Neural progenitor cell (in vitro differentiated cells): ENCODE data around the gene SLC38A1. TPM values are rescaled to one million over a fixed set of nuclear protein-coding genes. Genes with fewer than 3 reads are reported as not detected.

Experiments
- DNase-seq: peaks from one replicate; pipeline ENCODE4 v3.0.0-alpha.2; 2016; ENCODE audit warnings: low spot score
- H2AFZ ChIP-seq: fragments of 200-600 bp; sonication (generic); replicated peaks from 2 replicates; pipeline ENCODE4 v1.6.1; 2016; ENCODE audit warnings: antibody characterized with exemption
- H3F3A ChIP-seq: fragments of 200-600 bp; sonication (generic); 2 replicates; pipeline ENCODE4 v1.6.1; 2016; ENCODE audit warnings: antibody characterized with exemption, low read depth
- H3K27ac ChIP-seq: fragments of 200-600 bp; sonication (generic); 2 replicates; pipeline ENCODE4 v1.5.1; 2016; ENCODE audit warnings: mild to moderate bottlenecking
- H3K27me3 ChIP-seq: fragments of 200-600 bp; sonication (generic); 2 replicates; pipeline ENCODE4 v1.6.1; 2016; ENCODE audit warnings: mild to moderate bottlenecking, moderate library complexity
- H3K36me3 ChIP-seq: fragments of 200-600 bp; sonication (generic); 2 replicates; pipeline ENCODE4 v1.5.1; 2016
- H3K4me1 ChIP-seq: fragments of 200-600 bp; sonication (generic); 2 replicates; pipeline ENCODE4 v1.6.1; 2016; ENCODE audit warnings: mixed run types
- H3K4me2 ChIP-seq: fragments of 200-600 bp; sonication (generic); 2 replicates; pipeline ENCODE4 v1.6.1; 2016
- H3K4me3 ChIP-seq: fragments of 200-600 bp; sonication (generic); 2 replicates; pipeline ENCODE4 v1.5.1; 2016
- H3K79me2 ChIP-seq: fragments of 200-600 bp; sonication (generic); 2 replicates; pipeline ENCODE4 v1.6.1; 2016; ENCODE audit warnings: low read depth
- H3K9ac ChIP-seq: fragments of 200-600 bp; sonication (generic); 2 replicates; pipeline ENCODE4 v1.6.1; 2016
- H3K9me3 ChIP-seq: fragments of 200-600 bp; sonication (generic); 2 replicates; pipeline ENCODE4 v1.5.1; 2016; ENCODE audit warnings: low read depth
- H4K20me1 ChIP-seq: fragments of 200-600 bp; sonication (generic); 2 replicates; pipeline ENCODE4 v1.6.1; 2016; ENCODE audit warnings: low read depth
- H3K27ac Mint-ChIP-seq: 3 replicates; pipeline ENCODE4 v1.8.0; 2021; ENCODE audit warnings: mixed read lengths
- H3K27me3 Mint-ChIP-seq: 2 replicates; pipeline ENCODE4 v1.8.0; 2022; ENCODE audit warnings: low read depth, mild to moderate bottlenecking, inconsistent platforms, moderate library complexity, mixed read lengths; ENCODE audit not compliant: insufficient read depth
- H3K36me3 Mint-ChIP-seq: 3 replicates; pipeline ENCODE4 v1.8.0; 2021; ENCODE audit warnings: mixed read lengths
- H3K4me1 Mint-ChIP-seq: 3 replicates; pipeline ENCODE4 v1.8.0; 2021; ENCODE audit warnings: mixed read lengths
- H3K4me3 Mint-ChIP-seq: 3 replicates; pipeline ENCODE4 v1.8.0; 2021; ENCODE audit warnings: mild to moderate bottlenecking, moderate library complexity, mixed read lengths
- H3K9me3 Mint-ChIP-seq: 3 replicates; pipeline ENCODE4 v1.8.0; 2020; ENCODE audit warnings: mixed read lengths
- EZH2 ChIP-seq: fragments of 200-600 bp; sonication (generic); IDR thresholded peaks from 2 replicates; pipeline ENCODE4 v1.6.1; 2017; ENCODE audit warnings: antibody characterized with exemption, mild to moderate bottlenecking, moderate library complexity
- EZH2phosphoT487 ChIP-seq: fragments of 200-600 bp; sonication (generic); IDR thresholded peaks from 2 replicates; pipeline ENCODE4 v1.6.1; 2017; ENCODE audit warnings: antibody characterized with exemption
- total RNA-seq: library from RNA; depleted of rRNA; stranded (reverse); fragments of >200 nt; gene quantifications from 2 replicates; pipeline ENCODE4 v1.2.3, GENCODE V29; 2015; ENCODE audit warnings: low replicate concordance
- TF ChIP-seq, protein P1 (sequence below): fragments of 200-600 bp; sonication (generic); IDR thresholded peaks from 2 replicates; pipeline ENCODE4 v1.5.1; 2017; ENCODE audit warnings: antibody characterized with exemption, mild to moderate bottlenecking

Gene SLC38A1
- total RNA-seq, 1 donor from 2014 or later, result 142 TPM

DNA sequence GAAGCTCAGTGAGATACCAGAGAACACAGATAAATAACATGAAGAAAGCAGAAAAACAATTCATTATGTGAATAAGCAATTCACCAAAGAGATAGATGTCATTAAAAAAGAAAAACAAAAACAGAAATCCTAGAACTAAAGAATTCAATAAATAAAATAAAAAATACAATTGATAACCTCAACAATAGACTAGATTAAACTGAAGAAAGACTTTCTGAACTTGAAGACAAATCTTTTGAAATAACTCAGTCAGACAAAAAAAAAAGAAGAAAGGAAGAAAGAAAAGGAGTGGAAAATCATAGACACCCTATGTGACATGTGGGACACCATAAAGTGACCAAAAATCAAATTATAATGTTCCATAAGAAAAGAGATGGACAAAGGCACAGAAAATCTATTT is 14.0 kb upstream of the SLC38A1 start:
- H3K36me3 ChIP-seq, result no peaks in the 10 kb centered on the region
- H3K4me2 ChIP-seq, result no peak overlapping the region
- no peaks in the 10 kb centered on the region for H3K27me3 ChIP-seq
- no peaks in the 10 kb centered on the region for H4K20me1 ChIP-seq
- H3K4me1 ChIP-seq, result no peaks in the 10 kb centered on the region
- H3K79me2 ChIP-seq, result no peaks in the 10 kb centered on the region
- H3K4me3 Mint-ChIP-seq, result no peak overlapping the region
- peaks cover 7% of the 10 kb centered on the region for H3K9me3 ChIP-seq
- TF ChIP-seq, protein P1, sequence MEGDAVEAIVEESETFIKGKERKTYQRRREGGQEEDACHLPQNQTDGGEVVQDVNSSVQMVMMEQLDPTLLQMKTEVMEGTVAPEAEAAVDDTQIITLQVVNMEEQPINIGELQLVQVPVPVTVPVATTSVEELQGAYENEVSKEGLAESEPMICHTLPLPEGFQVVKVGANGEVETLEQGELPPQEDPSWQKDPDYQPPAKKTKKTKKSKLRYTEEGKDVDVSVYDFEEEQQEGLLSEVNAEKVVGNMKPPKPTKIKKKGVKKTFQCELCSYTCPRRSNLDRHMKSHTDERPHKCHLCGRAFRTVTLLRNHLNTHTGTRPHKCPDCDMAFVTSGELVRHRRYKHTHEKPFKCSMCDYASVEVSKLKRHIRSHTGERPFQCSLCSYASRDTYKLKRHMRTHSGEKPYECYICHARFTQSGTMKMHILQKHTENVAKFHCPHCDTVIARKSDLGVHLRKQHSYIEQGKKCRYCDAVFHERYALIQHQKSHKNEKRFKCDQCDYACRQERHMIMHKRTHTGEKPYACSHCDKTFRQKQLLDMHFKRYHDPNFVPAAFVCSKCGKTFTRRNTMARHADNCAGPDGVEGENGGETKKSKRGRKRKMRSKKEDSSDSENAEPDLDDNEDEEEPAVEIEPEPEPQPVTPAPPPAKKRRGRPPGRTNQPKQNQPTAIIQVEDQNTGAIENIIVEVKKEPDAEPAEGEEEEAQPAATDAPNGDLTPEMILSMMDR, result no peak
- TF ChIP-seq EZH2phosphoT487 (no peak), EZH2 (no peak)
- no peaks in the 10 kb centered on the region for H3F3A ChIP-seq
- no peak for DNase-seq
- peaks cover 44% of the 10 kb centered on the region for H3K9me3 Mint-ChIP-seq
- H3K4me3 ChIP-seq, result no peak overlapping the region
- H3K27ac ChIP-seq, result no peak overlapping the region
- H3K36me3 Mint-ChIP-seq, result peaks cover 6% of the 10 kb centered on the region
- H2AFZ ChIP-seq, result no peak overlapping the region
- no peak overlapping the region for H3K27ac Mint-ChIP-seq
- H3K27me3 Mint-ChIP-seq, result no peaks in the 10 kb centered on the region
- no peak overlapping the region for H3K9ac ChIP-seq
- H3K4me1 Mint-ChIP-seq, result no peaks in the 10 kb centered on the region

DNA sequence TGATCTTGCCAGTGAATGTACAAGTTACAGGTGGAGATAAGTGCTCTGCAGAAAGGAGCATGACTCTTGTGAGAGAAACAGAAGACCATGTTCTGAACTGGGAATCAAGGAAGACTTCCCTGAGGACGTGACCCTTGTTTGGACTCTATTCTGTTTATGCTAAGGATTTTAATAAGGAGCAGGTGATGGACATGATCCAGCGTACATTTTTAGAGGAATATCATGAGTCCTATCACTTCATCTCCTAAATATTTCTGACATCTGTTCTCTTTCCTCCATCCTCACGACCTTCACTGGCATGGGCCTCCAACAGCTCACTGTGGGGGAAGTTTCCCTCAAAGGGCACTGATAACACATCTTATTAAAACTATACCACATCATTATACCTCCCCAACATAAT is 7.9 kb upstream of the SLC38A1 start:
- DNase-seq, result no peak
- no peaks in the 10 kb centered on the region for H3K4me1 Mint-ChIP-seq
- Histone ChIP-seq H3K36me3 (no peaks in the 10 kb centered on the region), H3K4me3 (no peak overlapping the region), H3K9me3 (no peaks in the 10 kb centered on the region), H3K79me2 (peaks cover 7% of the 10 kb centered on the region), H3F3A (no peaks in the 10 kb centered on the region), H2AFZ (no peak overlapping the region), H3K9ac (no peak overlapping the region), H3K4me1 (peaks cover 4% of the 10 kb centered on the region), H4K20me1 (no peaks in the 10 kb centered on the region), H3K27ac (no peak overlapping the region), H3K4me2 (no peak overlapping the region), H3K27me3 (no peaks in the 10 kb centered on the region)
- H3K27ac Mint-ChIP-seq, result no peak overlapping the region
- H3K4me3 Mint-ChIP-seq, result no peak overlapping the region
- H3K27me3 Mint-ChIP-seq, result peaks cover 2% of the 10 kb centered on the region
- H3K36me3 Mint-ChIP-seq, result no peaks in the 10 kb centered on the region
- TF ChIP-seq EZH2phosphoT487 (no peak), EZH2 (no peak)
- TF ChIP-seq, protein P1, result no peak
- H3K9me3 Mint-ChIP-seq, result peaks cover 1% of the 10 kb centered on the region

DNA sequence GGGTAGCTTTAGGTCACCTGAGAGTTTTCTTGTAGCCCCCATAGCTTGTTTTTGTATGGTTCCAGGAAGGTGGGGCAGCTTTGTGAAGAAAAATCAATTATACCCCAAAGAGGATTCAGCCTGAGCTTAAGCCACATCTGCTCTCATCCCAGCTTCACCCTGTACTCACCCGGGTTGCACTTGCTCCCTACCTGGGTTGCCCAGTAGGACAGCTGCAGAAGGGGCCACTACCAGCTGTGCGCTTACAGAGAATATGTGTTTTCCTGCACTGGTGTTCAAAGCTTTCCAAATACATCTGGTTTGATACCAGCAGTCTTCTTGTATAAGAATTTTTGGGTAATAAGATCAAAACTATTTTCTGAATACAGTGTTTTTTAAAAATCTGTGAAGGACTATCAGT is 3.0 kb upstream of the SLC38A1 start:
- Mint-ChIP-seq H3K36me3 (no peaks in the 10 kb centered on the region), H3K4me3 (no peak overlapping the region), H3K9me3 (no peaks in the 10 kb centered on the region), H3K27ac (no peak overlapping the region), H3K4me1 (peaks cover 3% of the 10 kb centered on the region), H3K27me3 (peaks cover 11% of the 10 kb centered on the region)
- Histone ChIP-seq H3F3A (peaks cover 29% of the 10 kb centered on the region), H3K79me2 (peaks cover 56% of the 10 kb centered on the region), H3K27me3 (no peaks in the 10 kb centered on the region), H3K4me3 (no peak overlapping the region), H2AFZ (no peak overlapping the region), H3K4me2 (no peak overlapping the region), H4K20me1 (no peaks in the 10 kb centered on the region), H3K4me1 (peaks cover 27% of the 10 kb centered on the region), H3K9me3 (no peaks in the 10 kb centered on the region), H3K36me3 (no peaks in the 10 kb centered on the region), H3K9ac (no peak overlapping the region), H3K27ac (no peak overlapping the region)
- TF ChIP-seq EZH2 (no peak), EZH2phosphoT487 (no peak)
- TF ChIP-seq, protein P1, result no peak
- no peak for DNase-seq
